GM21723 (cell line): ENCODE measurements around the gene PLA2G4E.

Experiments
- ATAC-seq: cut with Tn5 transposase; IDR thresholded peaks from one replicate; pipeline ENCODE4 v1.9.1; 2021; ENCODE audit warnings: mild to moderate bottlenecking, moderate library complexity; ENCODE audit not compliant: unreplicated experiment

The PLA2G4E gene

GRCh38 chr15:41994171-41994650, 26.6 kb downstream of the PLA2G4E start:
- no peak for ATAC-seq

GRCh38 chr15:41993472-41994170, 27.2 kb downstream of the PLA2G4E start:
- no peak for ATAC-seq

GRCh38 chr15:41992803-41993190, 28.0 kb downstream of the PLA2G4E start:
- no peak for ATAC-seq

GRCh38 chr15:41992151-41992802, 28.6 kb downstream of the PLA2G4E start:
- no peak for ATAC-seq

- no peak for ATAC-seq
Observed at GRCh38 chr15:41990691-41991090, 30.2 kb downstream of the PLA2G4E start.

GRCh38 chr15:41990243-41990605, 30.6 kb downstream of the PLA2G4E start:
- ATAC-seq = no peak

- ATAC-seq = no peak
Observed at GRCh38 chr15:41989573-41990242, 31.1 kb downstream of the PLA2G4E start.

GRCh38 chr15:41988896-41989572, 31.8 kb downstream of the PLA2G4E start:
- no peak for ATAC-seq

- no peak for ATAC-seq
Observed at GRCh38 chr15:41987925-41988275, 32.9 kb downstream of the PLA2G4E start.

GRCh38 chr15:41987246-41987924, 33.5 kb downstream of the PLA2G4E start:
- ATAC-seq = no peak

GRCh38 chr15:41985236-41986160, 35.3 kb downstream of the PLA2G4E start:
- ATAC-seq = no peak

- no peak for ATAC-seq
Observed at GRCh38 chr15:41984622-41985021, 36.2 kb downstream of the PLA2G4E start.

GRCh38 chr15:41983621-41984571, 36.9 kb downstream of the PLA2G4E start:
- ATAC-seq = no peak

- no peak for ATAC-seq
Observed at GRCh38 chr15:41983221-41983620, 37.6 kb downstream of the PLA2G4E start.

- ATAC-seq = no peak
Observed at GRCh38 chr15:41982133-41982930, 38.5 kb downstream of the PLA2G4E start.

- no peak for ATAC-seq
Observed at GRCh38 chr15:41981371-41982132, 39.3 kb downstream of the PLA2G4E start.

- no peak for ATAC-seq
Observed at GRCh38 chr15:41980654-41981323, 40.1 kb downstream of the PLA2G4E start.
